Measurements from ENCODE around the gene PCNX1. TPM values are rescaled to one million over a fixed set of nuclear protein-coding genes. Genes with fewer than 3 reads are reported as not detected.

PCNX1 gene
- total RNA-seq, 1 experiment from 2014 or later = 23.3 TPM

DNA sequence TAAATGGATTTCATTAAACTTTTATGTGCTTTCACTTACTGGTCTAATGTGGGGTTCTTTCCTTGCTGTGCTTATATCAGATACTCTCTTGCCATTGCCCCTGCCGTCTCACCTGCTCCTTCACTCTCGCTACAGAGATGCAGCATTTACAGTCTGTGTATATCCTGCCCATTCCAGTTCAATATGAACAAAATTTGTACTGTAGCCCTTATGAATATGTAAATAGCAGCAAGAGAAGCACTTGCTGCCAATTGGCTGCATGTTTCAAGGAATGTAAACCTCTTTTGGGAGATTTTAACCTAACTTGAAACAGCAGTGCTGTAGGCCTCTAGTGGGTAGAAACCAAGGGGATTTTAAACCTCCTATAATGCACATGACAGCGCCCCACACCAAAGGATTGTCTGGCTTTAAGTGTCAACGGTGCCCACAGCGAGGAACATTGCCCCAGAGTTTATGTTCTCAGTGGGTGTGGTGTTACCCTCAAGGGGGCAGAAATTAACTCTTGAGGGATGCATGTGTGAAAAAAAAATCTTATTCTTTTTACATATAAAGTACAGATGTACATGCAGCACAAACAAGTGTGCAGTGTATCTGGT lies 19.1 kb downstream of the PCNX1 start:
- H3K4me1 ChIP-seq (ENCODE audit: insufficient read depth, low read length) = peaks cover 6% of the 10 kb centered on the region; the same call in 1 of the 2 replicates
- no peak overlapping the region for H3K27ac ChIP-seq (ENCODE audit: low read length)
- no peak overlapping the region for H3K9ac ChIP-seq (ENCODE audit: low read length)
- peaks cover 16% of the 10 kb centered on the region for H4K20me1 ChIP-seq (ENCODE audit: low read length)
- H3K4me3 ChIP-seq (ENCODE audit: low read length) = no peak overlapping the region
- ChIA-PET CTCF (no interaction called here), POLR2A (ENCODE audit: unreplicated experiment) (no interaction called here)
- peaks cover 39% of the 10 kb centered on the region for H3K79me2 ChIP-seq (ENCODE audit: low read length)
- no peaks in the 10 kb centered on the region for H3K36me3 ChIP-seq (ENCODE audit: low read depth, low read length)
- TF ChIP-seq EZH2phosphoT487 (IDR thresholded peaks at IDR 0.05; ENCODE audit: borderline replicate concordance, low read length) (no peak), EZH2 (IDR thresholded peaks at IDR 0.05; ENCODE audit: low read length, unreplicated experiment) (no peak), CTCF (conservative IDR thresholded peaks at IDR 0.05; ENCODE audit: low read depth, low read length) (no peak)
- intact Hi-C loops (cut with micrococcal nuclease) = no loop called here
- H3K9me2 ChIP-seq (replicated peaks; ENCODE audit: low read length) = no peaks in the 10 kb centered on the region
- no TSS peak for BruUV-seq (replicated peaks)
- no peaks in the 10 kb centered on the region for H3F3A ChIP-seq (ENCODE audit: low read length, unreplicated experiment)
- H3K9me3 ChIP-seq (ENCODE audit: low read length) = no peaks in the 10 kb centered on the region
- H3K27me3 ChIP-seq (ENCODE audit: low read length) = no peaks in the 10 kb centered on the region
- ATAC-seq (no peak), DNase-seq (no peak)
- H2AFZ ChIP-seq (ENCODE audit: low read length) = no peak overlapping the region
- H3K4me2 ChIP-seq (ENCODE audit: low read length) = no peak overlapping the region

DNA sequence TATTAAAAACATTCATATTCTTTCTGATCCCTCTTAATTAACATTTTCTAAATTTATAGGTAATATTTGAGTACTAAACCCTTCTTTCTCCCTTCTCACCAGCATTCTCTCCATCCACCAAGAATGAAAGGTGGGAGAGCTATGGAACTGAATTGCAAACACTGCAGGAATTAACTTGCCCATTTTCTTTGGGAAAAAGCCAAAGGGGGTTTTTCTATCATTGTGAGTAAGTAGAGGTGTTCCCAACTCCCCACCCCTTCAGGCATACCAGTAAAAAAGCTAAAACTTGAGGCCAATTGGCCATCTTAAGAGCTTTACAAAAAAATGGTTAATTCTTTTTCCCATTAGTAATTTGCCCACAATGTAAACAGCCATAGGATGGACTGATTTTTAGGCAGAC lies 23.7 kb downstream of the PCNX1 start:
- Histone ChIP-seq H3K36me3 (ENCODE audit: low read depth, low read length) (no peaks in the 10 kb centered on the region), H3K27me3 (ENCODE audit: low read length) (no peaks in the 10 kb centered on the region), H4K20me1 (ENCODE audit: low read length) (peaks cover 12% of the 10 kb centered on the region), H3K4me3 (ENCODE audit: low read length) (no peak overlapping the region), H2AFZ (ENCODE audit: low read length) (no peak overlapping the region), H3K79me2 (ENCODE audit: low read length) (peaks cover 25% of the 10 kb centered on the region), H3K9me2 (replicated peaks; ENCODE audit: low read length) (no peaks in the 10 kb centered on the region), H3K9ac (ENCODE audit: low read length) (no peak overlapping the region), H3K9me3 (ENCODE audit: low read length) (no peaks in the 10 kb centered on the region), H3K4me2 (ENCODE audit: low read length) (no peak overlapping the region), H3K4me1 (ENCODE audit: insufficient read depth, low read length) (no peaks in the 10 kb centered on the region), H3F3A (ENCODE audit: low read length, unreplicated experiment) (no peaks in the 10 kb centered on the region), H3K27ac (ENCODE audit: low read length) (no peak overlapping the region)
- no peak for ATAC-seq
- CTCF ChIA-PET = no interaction called here
- intact Hi-C loops (cut with micrococcal nuclease) = no loop called here
- TF ChIP-seq EZH2phosphoT487 (IDR thresholded peaks at IDR 0.05; ENCODE audit: borderline replicate concordance, low read length) (no peak), EZH2 (IDR thresholded peaks at IDR 0.05; ENCODE audit: low read length, unreplicated experiment) (no peak), CTCF (conservative IDR thresholded peaks at IDR 0.05; ENCODE audit: low read depth, low read length) (no peak)
- no TSS peak for BruUV-seq (replicated peaks)
- no peak for DNase-seq
- POLR2A ChIA-PET (ENCODE audit: unreplicated experiment) = no interaction called here

GRCh38 chr14:70934084-70934483 lies 26.8 kb downstream of the PCNX1 start:
- Histone ChIP-seq H3K9me2 (replicated peaks; ENCODE audit: low read length) (no peaks in the 10 kb centered on the region), H3K9ac (ENCODE audit: low read length) (no peak overlapping the region), H3K27ac (ENCODE audit: low read length) (no peak overlapping the region), H3K36me3 (ENCODE audit: low read depth, low read length) (no peaks in the 10 kb centered on the region), H3K4me2 (ENCODE audit: low read length) (no peak overlapping the region), H3K4me3 (ENCODE audit: low read length) (no peak overlapping the region), H4K20me1 (ENCODE audit: low read length) (peaks cover 5% of the 10 kb centered on the region; the same call in 1 of the 2 replicates), H2AFZ (ENCODE audit: low read length) (no peak overlapping the region), H3K79me2 (ENCODE audit: low read length) (peaks cover 18% of the 10 kb centered on the region), H3F3A (ENCODE audit: low read length, unreplicated experiment) (no peaks in the 10 kb centered on the region), H3K9me3 (ENCODE audit: low read length) (no peaks in the 10 kb centered on the region), H3K27me3 (ENCODE audit: low read length) (no peaks in the 10 kb centered on the region), H3K4me1 (ENCODE audit: insufficient read depth, low read length) (no peaks in the 10 kb centered on the region)
- intact Hi-C loops (cut with micrococcal nuclease) = no loop called here
- no peak for TF ChIP-seq EZH2 (IDR thresholded peaks at IDR 0.05; ENCODE audit: low read length, unreplicated experiment)
- no peak for TF ChIP-seq EZH2phosphoT487 (IDR thresholded peaks at IDR 0.05; ENCODE audit: borderline replicate concordance, low read length)
- no peak for TF ChIP-seq CTCF (conservative IDR thresholded peaks at IDR 0.05; ENCODE audit: low read depth, low read length)
- ATAC-seq (no peak), DNase-seq (no peak)
- no TSS peak for BruUV-seq (replicated peaks)
- ChIA-PET CTCF (no interaction called here), POLR2A (ENCODE audit: unreplicated experiment) (interaction anchor here (0.6 kb wide), 1 partner anchor 125 kb away, joined by 4 read pairs; the partner anchor contains the start of gene MAP3K9)
